Tibial nerve (tissue), 3 donors: ENCODE measurements around the gene STRIP1.

Experiments used
- POLR2A ChIP-seq, 2 donors: fragments of 450-650 bp; IDR thresholded peaks; one replicate each; pipeline ENCODE4 v1.6.1; 2017; ENCODE audit warnings: antibody characterized with exemption in 2 of 2, mild to moderate bottlenecking in 2 of 2, moderate library complexity in 2 of 2
- TF ChIP-seq, protein P1 (sequence below), 5 experiments: fragments of 200-600 bp in 3 of 5; fragments of 450-650 bp in 2 of 5; sonication (generic) in 3 of 5; IDR thresholded peaks; one replicate each; pipeline ENCODE4 v1.5.1; 2016 to 2019; ENCODE audit warnings: antibody characterized with exemption in 5 of 5, mild to moderate bottlenecking in 3 of 5, moderate library complexity in 2 of 5

- TF ChIP-seq, protein P1, sequence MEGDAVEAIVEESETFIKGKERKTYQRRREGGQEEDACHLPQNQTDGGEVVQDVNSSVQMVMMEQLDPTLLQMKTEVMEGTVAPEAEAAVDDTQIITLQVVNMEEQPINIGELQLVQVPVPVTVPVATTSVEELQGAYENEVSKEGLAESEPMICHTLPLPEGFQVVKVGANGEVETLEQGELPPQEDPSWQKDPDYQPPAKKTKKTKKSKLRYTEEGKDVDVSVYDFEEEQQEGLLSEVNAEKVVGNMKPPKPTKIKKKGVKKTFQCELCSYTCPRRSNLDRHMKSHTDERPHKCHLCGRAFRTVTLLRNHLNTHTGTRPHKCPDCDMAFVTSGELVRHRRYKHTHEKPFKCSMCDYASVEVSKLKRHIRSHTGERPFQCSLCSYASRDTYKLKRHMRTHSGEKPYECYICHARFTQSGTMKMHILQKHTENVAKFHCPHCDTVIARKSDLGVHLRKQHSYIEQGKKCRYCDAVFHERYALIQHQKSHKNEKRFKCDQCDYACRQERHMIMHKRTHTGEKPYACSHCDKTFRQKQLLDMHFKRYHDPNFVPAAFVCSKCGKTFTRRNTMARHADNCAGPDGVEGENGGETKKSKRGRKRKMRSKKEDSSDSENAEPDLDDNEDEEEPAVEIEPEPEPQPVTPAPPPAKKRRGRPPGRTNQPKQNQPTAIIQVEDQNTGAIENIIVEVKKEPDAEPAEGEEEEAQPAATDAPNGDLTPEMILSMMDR (IDR thresholded peaks at IDR 0.05) = no peak
- TF ChIP-seq POLR2A (IDR thresholded peaks at IDR 0.05) = no peak
Measured at GRCh38 chr1:110068646-110069403, 34.4 kb downstream of the STRIP1 start.
